Measurements from ENCODE around the gene NPAS4.

GRCh38 chr11:66469441-66469840, 48.6 kb downstream of the NPAS4 start:
- no peak for TF ChIP-seq RAD21 (CRISPR knock-in tag; IDR thresholded peaks at IDR 0.05)
- TF ChIP-seq ZNF740 (CRISPR knock-in tag; IDR thresholded peaks at IDR 0.05), result no peak
- TF ChIP-seq POLR2A (IDR thresholded peaks at IDR 0.05; ENCODE audit: insufficient read depth in 1 of 2, low read depth in 2 of 2, low read length in 2 of 2), result no peak
- TF ChIP-seq CTCF (CRISPR knock-in tag; IDR thresholded peaks at IDR 0.05), result no peak
- TF ChIP-seq POLR2AphosphoS2 (IDR thresholded peaks at IDR 0.05; ENCODE audit: low read depth, low read length), result no peak
- TF ChIP-seq ZC3H4 (CRISPR knock-in tag; IDR thresholded peaks at IDR 0.05; ENCODE audit: borderline replicate concordance), result no peak
- no peak for TF ChIP-seq REPIN1 (CRISPR knock-in tag; IDR thresholded peaks at IDR 0.05; ENCODE audit: borderline replicate concordance, low read depth)
- TF ChIP-seq MYC (CRISPR knock-in tag; IDR thresholded peaks at IDR 0.05; ENCODE audit: borderline replicate concordance), result no peak

Data from HepG2 (cell line).